Measurements from ENCODE around the gene SYNM.

DNA sequence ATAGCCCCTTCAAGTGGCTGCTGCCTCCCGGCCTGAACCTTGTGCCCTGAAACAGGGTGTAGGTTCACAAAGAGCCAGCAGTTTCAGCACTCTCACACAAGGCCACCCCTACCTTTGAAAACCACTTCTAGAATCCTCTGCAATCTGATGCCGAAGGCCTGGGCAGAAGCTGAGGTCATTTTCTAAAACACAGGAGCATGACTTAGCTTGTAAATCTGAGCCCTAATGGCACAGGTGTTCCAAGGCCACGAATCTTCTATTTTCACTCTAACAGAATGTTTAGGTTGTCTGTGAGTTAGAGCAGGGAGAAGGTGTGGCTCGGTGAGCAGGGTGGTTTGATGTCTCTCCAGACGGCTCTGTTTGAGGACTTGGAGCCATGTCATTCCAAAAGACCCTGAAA is 62.3 kb downstream of the SYNM start:
- TF ChIP-seq REST (IDR thresholded peaks at IDR 0.05; ENCODE audit: insufficient read depth in 1 of 2, low read depth in 2 of 2, low read length in 2 of 2) (no peak), POLR2AphosphoS5 (IDR thresholded peaks at IDR 0.05; ENCODE audit: low read depth, low read length) (no peak)

All from PFSK-1 (cell line).